ENCODE results near the gene CLIC4.

GRCh38 chr1:24725209-24725651 lies 20.0 kb upstream of the CLIC4 start:
- TF ChIP-seq, protein P1, sequence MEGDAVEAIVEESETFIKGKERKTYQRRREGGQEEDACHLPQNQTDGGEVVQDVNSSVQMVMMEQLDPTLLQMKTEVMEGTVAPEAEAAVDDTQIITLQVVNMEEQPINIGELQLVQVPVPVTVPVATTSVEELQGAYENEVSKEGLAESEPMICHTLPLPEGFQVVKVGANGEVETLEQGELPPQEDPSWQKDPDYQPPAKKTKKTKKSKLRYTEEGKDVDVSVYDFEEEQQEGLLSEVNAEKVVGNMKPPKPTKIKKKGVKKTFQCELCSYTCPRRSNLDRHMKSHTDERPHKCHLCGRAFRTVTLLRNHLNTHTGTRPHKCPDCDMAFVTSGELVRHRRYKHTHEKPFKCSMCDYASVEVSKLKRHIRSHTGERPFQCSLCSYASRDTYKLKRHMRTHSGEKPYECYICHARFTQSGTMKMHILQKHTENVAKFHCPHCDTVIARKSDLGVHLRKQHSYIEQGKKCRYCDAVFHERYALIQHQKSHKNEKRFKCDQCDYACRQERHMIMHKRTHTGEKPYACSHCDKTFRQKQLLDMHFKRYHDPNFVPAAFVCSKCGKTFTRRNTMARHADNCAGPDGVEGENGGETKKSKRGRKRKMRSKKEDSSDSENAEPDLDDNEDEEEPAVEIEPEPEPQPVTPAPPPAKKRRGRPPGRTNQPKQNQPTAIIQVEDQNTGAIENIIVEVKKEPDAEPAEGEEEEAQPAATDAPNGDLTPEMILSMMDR (IDR thresholded peaks at IDR 0.05): no peak
- TF ChIP-seq ZNF423 (CRISPR knock-in tag; IDR thresholded peaks at IDR 0.05) (peak; percentile 64; the same call in 1 of the 2 replicates), NFE2L1 (CRISPR knock-in tag; IDR thresholded peaks at IDR 0.05) (0 out of 2 replicates have a peak, but pooled peaks have one; percentile 41), ZBTB43 (CRISPR knock-in tag; IDR thresholded peaks at IDR 0.05) (no peak; the same call in 1 of the 2 replicates), SP1 (CRISPR knock-in tag; conservative IDR thresholded peaks at IDR 0.05) (peak; percentile 76; the same call in 1 of the 2 replicates), KAT7 (CRISPR knock-in tag; IDR thresholded peaks at IDR 0.05; ENCODE audit: borderline replicate concordance) (no peak), ZNF263 (CRISPR knock-in tag; IDR thresholded peaks at IDR 0.05; ENCODE audit: low read depth) (no peak), CREB1 (CRISPR knock-in tag; IDR thresholded peaks at IDR 0.05) (no peak), ESRRA (CRISPR knock-in tag; IDR thresholded peaks at IDR 0.05; ENCODE audit: borderline replicate concordance) (peak; percentile 98), JUN (CRISPR knock-in tag; IDR thresholded peaks at IDR 0.05) (no peak), ZNF121 (CRISPR knock-in tag; IDR thresholded peaks at IDR 0.05) (peak; percentile 73; the same call in 1 of the 2 replicates)
- TF ChIP-seq, protein P2, sequence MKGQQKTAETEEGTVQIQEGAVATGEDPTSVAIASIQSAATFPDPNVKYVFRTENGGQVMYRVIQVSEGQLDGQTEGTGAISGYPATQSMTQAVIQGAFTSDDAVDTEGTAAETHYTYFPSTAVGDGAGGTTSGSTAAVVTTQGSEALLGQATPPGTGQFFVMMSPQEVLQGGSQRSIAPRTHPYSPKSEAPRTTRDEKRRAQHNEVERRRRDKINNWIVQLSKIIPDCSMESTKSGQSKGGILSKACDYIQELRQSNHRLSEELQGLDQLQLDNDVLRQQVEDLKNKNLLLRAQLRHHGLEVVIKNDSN (CRISPR knock-in tag; IDR thresholded peaks at IDR 0.05): no peak
- TF ChIP-seq, protein P3, sequence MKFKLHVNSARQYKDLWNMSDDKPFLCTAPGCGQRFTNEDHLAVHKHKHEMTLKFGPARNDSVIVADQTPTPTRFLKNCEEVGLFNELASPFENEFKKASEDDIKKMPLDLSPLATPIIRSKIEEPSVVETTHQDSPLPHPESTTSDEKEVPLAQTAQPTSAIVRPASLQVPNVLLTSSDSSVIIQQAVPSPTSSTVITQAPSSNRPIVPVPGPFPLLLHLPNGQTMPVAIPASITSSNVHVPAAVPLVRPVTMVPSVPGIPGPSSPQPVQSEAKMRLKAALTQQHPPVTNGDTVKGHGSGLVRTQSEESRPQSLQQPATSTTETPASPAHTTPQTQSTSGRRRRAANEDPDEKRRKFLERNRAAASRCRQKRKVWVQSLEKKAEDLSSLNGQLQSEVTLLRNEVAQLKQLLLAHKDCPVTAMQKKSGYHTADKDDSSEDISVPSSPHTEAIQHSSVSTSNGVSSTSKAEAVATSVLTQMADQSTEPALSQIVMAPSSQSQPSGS (CRISPR knock-in tag; IDR thresholded peaks at IDR 0.05; ENCODE audit: borderline replicate concordance, low read depth): no peak
